Heart left ventricle (tissue), 13 donors: ENCODE measurements around the gene FAM187B.

Experiments
- CTCF ChIP-seq, 12 donors: fragments of 200-600 bp; sonication (generic) in 4 of 12; IDR thresholded peaks; one replicate each; pipeline versions ENCODE4 v1.5.0 to v1.8.0; 2018 to 2022; ENCODE audit warnings: antibody characterized with exemption in 12 of 12, mild to moderate bottlenecking in 5 of 12
- POLR2A ChIP-seq, 2 donors: fragments of 450-650 bp; IDR thresholded peaks; one replicate each; pipeline ENCODE4 v1.6.1; 2017; ENCODE audit warnings: antibody characterized with exemption in 2 of 2, mild to moderate bottlenecking in 2 of 2, moderate library complexity in 2 of 2
- donor health status: ischemic (EF 13 %, LVEDD 7.1; RV severe dilation, severe dysfunction).
- donor health status: DM: no; HTN: yes; CAD: no.
- donor health status: DM: no; HTN: no; CAD: no.
- donor health status: ischemic (EF 25% LVEDD 6.9; RV normal size, moderate dysfunction).
- donor health status: ischemic (EF 25% LVEDD 5.7; RV mildly dilated, moderate dysfunction).
- donor health status: ischemic (EF 35%, LVEDD 5.7; RV mildly dilated, moderate dysfunction).
- donor health status: nonischemic (EF 11% LVEDD 7.7; RV severe dilation, severe dysfunction).
- donor health status: DM: yes; HTN: yes; CAD: no.
- donor health status: PGD.
- donor health status: ischemic (EF 29% LVEDD 5.4; RV normal size, mild dysfunction).
- donor health status: nonischemic (EF 23%, LVEDD 6.1; RV moderate dilation, normal function).

DNA sequence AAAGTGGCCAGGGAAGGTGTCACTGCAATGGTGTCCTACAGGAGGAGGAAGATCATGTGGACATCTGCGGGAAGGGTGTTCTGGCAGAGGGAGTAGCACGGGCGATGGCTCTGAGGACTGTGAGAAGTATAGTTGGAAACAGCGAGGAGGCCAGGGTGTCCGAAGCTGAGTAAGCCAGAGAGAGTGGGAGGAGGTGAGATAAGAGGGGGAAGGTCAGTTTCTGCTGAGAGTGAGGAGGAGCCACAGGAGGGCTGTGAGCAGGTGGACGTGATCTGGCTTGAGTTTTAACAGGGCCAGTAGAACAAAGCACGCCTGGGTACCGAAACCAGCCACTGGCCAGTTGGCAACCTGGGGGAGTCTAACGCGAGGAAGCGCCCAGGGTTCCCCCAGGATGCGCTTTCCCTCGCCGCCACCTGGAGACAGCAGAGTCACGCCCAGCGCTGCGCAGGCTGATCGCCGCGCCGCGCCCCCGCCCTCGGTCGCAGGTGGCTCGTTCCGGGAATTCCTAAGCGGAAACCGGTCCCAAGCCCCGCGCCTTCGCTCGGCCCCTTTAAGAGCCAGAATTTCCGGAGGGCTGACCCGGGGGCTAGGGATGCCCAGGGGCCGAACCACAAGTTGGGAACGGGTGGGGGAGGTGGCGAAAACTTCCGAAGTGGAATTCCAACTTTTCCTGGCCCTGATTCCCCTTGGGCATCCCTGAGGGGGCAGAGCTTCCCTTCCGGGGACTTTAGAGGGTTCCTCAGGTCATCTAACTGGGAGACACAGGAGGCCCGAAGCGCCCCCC is 19.2 kb upstream of the FAM187B start:
- TF ChIP-seq CTCF (IDR thresholded peaks at IDR 0.05): peak in 10 of 12 donors; percentile 6 to 44 (median 35)
- TF ChIP-seq POLR2A (IDR thresholded peaks at IDR 0.05): no peak
